Cardiac ventricle fibroblast (primary cell): ENCODE measurements around the gene ANTXR2. TPM values are rescaled to one million over a fixed set of nuclear protein-coding genes. Genes with fewer than 3 reads are reported as not detected.

Experiments used
- total RNA-seq: library from RNA; depleted of rRNA; stranded (reverse); fragments of >200 nt; gene quantifications from 2 replicates; pipeline ENCODE4 v1.2.3, GENCODE V29; 2015

The ANTXR2 gene
- 43.6 and 45.3 TPM in 2 replicates for total RNA-seq

GRCh38 chr4:80072744-80073472 lies at the start of gene ANTXR2:
TSS of gene ANTXR2 (minus strand) at chr4:80073229. CDS start at chr4:80072560, 669 bp downstream.

Other genes starting within 250 kb of the ANTXR2 start
- gene PRDM8, start 124.3 kb upstream of the ANTXR2 start, total RNA-seq = 2.7 and 3.5 TPM in 2 replicates
- gene FGF5, start 193.4 kb upstream of the ANTXR2 start, total RNA-seq = 0.06 and 0.10 TPM in 2 replicates